KMS-11 (cell line): ENCODE data around the gene USP49.

Experiments used
- H2AFZ ChIP-seq: fragments of 200-600 bp; sonication (generic); 2 replicates; pipeline ENCODE4 v1.6.1; 2016; ENCODE audit warnings: antibody characterized with exemption, mixed run types, low read depth
- H3K27ac ChIP-seq: fragments of 200-600 bp; sonication (generic); 2 replicates; pipeline ENCODE4 v1.6.1; 2016; ENCODE audit warnings: mild to moderate bottlenecking, mixed run types
- H3K27me3 ChIP-seq: fragments of 200-600 bp; sonication (generic); 2 replicates; pipeline ENCODE4 v1.6.1; 2017; ENCODE audit warnings: mild to moderate bottlenecking, low read depth, mixed run types, moderate library complexity; ENCODE audit not compliant: insufficient read depth
- H3K36me3 ChIP-seq: fragments of 200-600 bp; sonication (generic); 2 replicates; pipeline ENCODE4 v1.6.1; 2017; ENCODE audit warnings: mild to moderate bottlenecking, mixed run types; ENCODE audit not compliant: insufficient read depth
- H3K4me1 ChIP-seq: fragments of 200-600 bp; sonication (generic); 2 replicates; pipeline ENCODE4 v1.6.1; 2016; ENCODE audit warnings: mild to moderate bottlenecking, low read depth, mixed run types; ENCODE audit not compliant: poor library complexity, severe bottlenecking
- H3K4me2 ChIP-seq: fragments of 200-600 bp; sonication (generic); 2 replicates; pipeline ENCODE4 v1.7.0; 2016; ENCODE audit warnings: mild to moderate bottlenecking, mixed run types
- H3K4me3 ChIP-seq: fragments of 200-600 bp; sonication (generic); IDR thresholded peaks from 2 replicates; pipeline ENCODE4 v1.6.1; 2017; ENCODE audit warnings: low read depth, low read length, mixed read lengths; ENCODE audit not compliant: insufficient read depth
- H3K79me2 ChIP-seq: fragments of 200-600 bp; sonication (generic); 2 replicates; pipeline ENCODE4 v1.6.1; 2016; ENCODE audit warnings: low read depth, mixed run types; ENCODE audit not compliant: insufficient read depth
- H3K9ac ChIP-seq: fragments of 200-600 bp; sonication (generic); 2 replicates; pipeline ENCODE4 v1.6.1; 2016; ENCODE audit warnings: mild to moderate bottlenecking, mixed run types
- H4K20me1 ChIP-seq: fragments of 200-600 bp; sonication (generic); 2 replicates; pipeline ENCODE4 v1.6.1; 2016; ENCODE audit warnings: mild to moderate bottlenecking, mixed run types; ENCODE audit not compliant: insufficient read depth
- CTCF ChIP-seq: fragments of 200-600 bp; sonication (generic); conservative IDR thresholded peaks from 2 replicates; pipeline ENCODE4 v1.6.1; 2017; ENCODE audit warnings: low read depth, mild to moderate bottlenecking, antibody characterized with exemption, low read length, moderate library complexity, mixed read lengths

USP49 gene

DNA sequence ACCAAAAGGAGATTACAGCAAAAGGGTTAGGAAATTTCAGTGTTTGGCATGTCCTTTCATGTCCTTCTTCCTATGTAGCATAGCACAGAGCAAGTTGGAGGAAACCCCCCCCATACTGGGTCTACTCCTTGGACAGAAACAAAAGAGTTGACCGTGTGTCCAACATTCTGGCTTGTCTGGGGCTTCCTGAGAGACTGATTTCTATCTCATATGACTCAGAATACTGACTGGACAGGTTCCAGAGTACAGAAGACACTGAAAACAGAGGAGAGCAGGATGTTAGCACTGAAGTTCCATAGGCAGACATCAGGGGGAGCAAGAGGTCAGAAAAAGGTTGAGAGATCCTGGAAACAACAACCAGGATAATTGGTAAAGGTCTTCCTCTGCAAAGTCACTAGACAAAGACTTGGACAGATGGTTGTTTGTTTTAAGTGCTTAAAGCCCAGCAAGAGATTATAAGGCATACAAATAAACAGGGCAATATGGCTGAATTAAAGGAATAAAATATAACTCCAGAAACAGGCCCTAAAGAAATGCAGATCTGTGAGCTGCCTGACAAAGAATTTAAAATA lies 48.4 kb downstream of the USP49 start:
- no peaks in the 10 kb centered on the region for H3K27me3 ChIP-seq
- H3K4me2 ChIP-seq = no peak overlapping the region
- H4K20me1 ChIP-seq = no peaks in the 10 kb centered on the region
- H3K9ac ChIP-seq = no peak overlapping the region
- H3K4me1 ChIP-seq = no peaks in the 10 kb centered on the region
- H3K79me2 ChIP-seq = no peaks in the 10 kb centered on the region
- no peak overlapping the region for H3K27ac ChIP-seq
- peak; percentile 92 for TF ChIP-seq CTCF
- no peak overlapping the region for H3K4me3 ChIP-seq
- no peaks in the 10 kb centered on the region for H3K36me3 ChIP-seq
- no peak overlapping the region for H2AFZ ChIP-seq

DNA sequence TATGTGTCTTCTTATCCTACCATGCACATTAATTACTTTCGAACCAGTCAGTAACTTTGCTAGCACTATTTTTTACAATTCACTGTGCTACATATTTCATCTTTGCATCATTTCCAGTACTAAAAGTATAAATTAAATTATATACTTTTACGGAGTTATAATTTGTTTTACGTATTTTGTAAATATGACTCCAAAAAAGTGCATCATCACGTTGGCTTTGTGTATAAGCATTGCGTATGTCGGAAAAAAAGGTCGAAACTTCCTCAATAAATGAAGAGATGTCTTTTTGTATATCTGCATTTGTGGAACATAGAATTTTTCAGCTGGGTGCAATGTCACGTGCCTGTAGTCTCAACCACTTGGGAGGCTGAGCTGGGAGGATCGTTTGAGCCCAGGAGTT lies 52.0 kb downstream of the USP49 start:
- Histone ChIP-seq H3K4me3 (no peak overlapping the region), H4K20me1 (no peaks in the 10 kb centered on the region), H3K4me1 (no peaks in the 10 kb centered on the region), H3K4me2 (no peak overlapping the region), H3K36me3 (no peaks in the 10 kb centered on the region), H3K79me2 (no peaks in the 10 kb centered on the region), H2AFZ (no peak overlapping the region), H3K27ac (no peak overlapping the region), H3K9ac (no peak overlapping the region), H3K27me3 (no peaks in the 10 kb centered on the region)
- TF ChIP-seq CTCF = no peak

GRCh38 chr6:41840326-41840725 lies 54.8 kb downstream of the USP49 start:
- Histone ChIP-seq H3K27ac (no peak overlapping the region), H3K36me3 (no peaks in the 10 kb centered on the region), H3K9ac (no peak overlapping the region), H3K4me1 (peaks cover 18% of the 10 kb centered on the region), H3K4me3 (no peak overlapping the region), H3K4me2 (no peak overlapping the region), H3K27me3 (no peaks in the 10 kb centered on the region), H4K20me1 (no peaks in the 10 kb centered on the region), H2AFZ (no peak overlapping the region), H3K79me2 (no peaks in the 10 kb centered on the region)
- TF ChIP-seq CTCF = no peak

GRCh38 chr6:41836660-41837052 lies 58.5 kb downstream of the USP49 start:
- H2AFZ ChIP-seq = no peak overlapping the region
- no peak overlapping the region for H3K4me3 ChIP-seq
- no peak for TF ChIP-seq CTCF
- no peaks in the 10 kb centered on the region for H4K20me1 ChIP-seq
- H3K36me3 ChIP-seq = no peaks in the 10 kb centered on the region
- H3K27ac ChIP-seq = peak overlapping the region; percentile 23; the same call in 1 of the 2 replicates
- H3K4me2 ChIP-seq = peak overlapping the region; percentile 77
- no peak overlapping the region for H3K9ac ChIP-seq
- peaks cover 27% of the 10 kb centered on the region for H3K4me1 ChIP-seq
- no peaks in the 10 kb centered on the region for H3K27me3 ChIP-seq
- no peaks in the 10 kb centered on the region for H3K79me2 ChIP-seq
